ENCODE results near the gene HSPA2. TPM values are rescaled to one million over a fixed set of nuclear protein-coding genes. Genes with fewer than 3 reads are reported as not detected.
"Not testable (repeated sequence)": the region's sequence is repeated elsewhere in the genome, so short reads cannot be mapped to it uniquely, and the experiment has no call there.

Gene HSPA2
- total RNA-seq, 1 donor from 2014 or later: 11.4 TPM

- DNase-seq: no peak
- H3K4me3 ChIP-seq: no peak overlapping the region
Observed at GRCh38 chr14:64509036-64509435, 31.5 kb upstream of the HSPA2 start.

DNA sequence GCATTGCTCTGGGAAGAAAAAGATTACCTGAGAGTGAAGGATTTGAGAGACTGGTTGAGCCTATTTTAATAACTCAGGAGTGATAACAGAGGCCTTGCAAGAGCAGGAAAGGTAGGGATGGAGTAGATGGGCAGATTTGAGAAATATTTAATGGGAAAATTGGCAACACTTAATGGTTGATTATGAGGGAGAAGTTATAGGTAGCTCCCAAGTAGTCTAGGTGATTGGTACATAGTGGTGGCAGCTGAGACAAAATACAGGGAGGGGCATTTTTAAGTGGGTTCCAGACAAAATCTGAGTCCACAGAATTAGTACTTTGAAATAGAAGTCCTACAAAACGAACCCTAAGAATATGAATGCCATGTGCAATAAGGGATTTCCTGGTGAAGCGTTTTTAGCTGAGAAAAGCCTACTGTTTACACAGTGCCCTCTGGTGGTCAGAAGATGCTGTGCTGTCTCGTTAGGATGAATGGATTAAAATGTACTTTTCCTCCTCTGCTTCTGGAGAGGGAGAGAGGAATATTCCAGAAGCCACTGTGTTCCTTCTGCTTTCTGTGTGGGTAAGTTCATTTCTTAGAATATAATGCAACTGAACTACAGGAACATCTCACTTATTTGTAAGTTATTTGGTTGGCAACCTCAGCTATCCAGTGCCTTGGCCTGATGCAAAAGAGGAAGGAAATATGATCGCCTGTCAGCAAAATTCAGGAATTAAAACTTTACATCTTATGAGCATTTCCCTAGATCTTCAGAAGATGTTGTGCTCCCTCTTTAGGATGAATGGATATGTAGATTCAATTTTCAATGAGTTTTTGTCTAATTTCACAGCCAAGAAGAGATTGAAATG, 29.5 kb upstream of the HSPA2 start:
- peak; percentile 89 for TF ChIP-seq CTCF (IDR thresholded peaks at IDR 0.05)
- Histone ChIP-seq H3K27ac (no peak overlapping the region), H3K4me3 (no peak overlapping the region), H3K36me3 (no peaks in the 10 kb centered on the region), H3K9me3 (no peaks in the 10 kb centered on the region), H3K27me3 (ENCODE audit: low read depth) (no peaks in the 10 kb centered on the region), H3K4me1 (peaks cover 74% of the 10 kb centered on the region)
- DNase-seq (no peak), ATAC-seq (peak; percentile 81 to 87)
- intact Hi-C loops (cut with DNase I): no loop called here

More at GRCh38 chr14:64509036-64509435, 31.5 kb upstream of the HSPA2 start:
- ATAC-seq: no peak
- intact Hi-C loops (cut with DNase I): no loop called here
- Histone ChIP-seq H3K27ac (no peak overlapping the region), H3K9me3 (no peaks in the 10 kb centered on the region), H3K4me1 (peaks cover 69% of the 10 kb centered on the region), H3K27me3 (ENCODE audit: low read depth) (no peaks in the 10 kb centered on the region), H3K36me3 (no peaks in the 10 kb centered on the region)
- TF ChIP-seq CTCF (IDR thresholded peaks at IDR 0.05): no peak

DNA sequence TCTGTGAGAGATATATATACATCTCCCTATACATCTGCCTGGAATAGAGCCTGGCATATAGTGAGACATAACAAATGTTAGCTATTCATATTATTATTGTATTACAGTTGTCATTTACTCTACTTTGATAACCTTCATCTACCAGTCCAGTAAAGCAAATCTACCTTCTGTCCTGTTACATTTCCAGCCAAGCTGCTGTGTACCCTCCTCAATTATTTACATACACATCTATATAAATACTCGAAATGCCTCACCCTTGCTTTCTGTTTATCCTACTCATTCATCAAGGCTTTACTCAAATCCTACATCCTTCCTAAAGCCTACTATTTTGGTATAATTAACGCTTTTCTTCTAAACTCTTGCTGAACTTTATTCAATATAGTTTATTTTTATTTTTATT, 27.3 kb upstream of the HSPA2 start:
- no peak for TF ChIP-seq CTCF (IDR thresholded peaks at IDR 0.05)
- no peaks in the 10 kb centered on the region for H3K27me3 ChIP-seq (ENCODE audit: low read depth)
- H3K27ac ChIP-seq: no peak overlapping the region
- H3K36me3 ChIP-seq: no peaks in the 10 kb centered on the region
- ATAC-seq (no peak), DNase-seq (no peak)
- H3K4me3 ChIP-seq: no peak overlapping the region
- intact Hi-C loops (cut with DNase I): no loop called here
- H3K4me1 ChIP-seq: peaks cover 61% of the 10 kb centered on the region
- H3K9me3 ChIP-seq: no peaks in the 10 kb centered on the region

- ATAC-seq: peak in 1 of 2 donors; percentile 64
- Histone ChIP-seq H3K27me3 (ENCODE audit: low read depth) (no peaks in the 10 kb centered on the region), H3K4me3 (no peak overlapping the region), H3K4me1 (peaks cover 49% of the 10 kb centered on the region), H3K9me3 (no peaks in the 10 kb centered on the region), H3K36me3 (no peaks in the 10 kb centered on the region), H3K27ac (no peak overlapping the region)
- no peak for TF ChIP-seq CTCF (IDR thresholded peaks at IDR 0.05)
- DNase-seq: no peak
- intact Hi-C loops (cut with DNase I): no loop called here
Observed at GRCh38 chr14:64515053-64515452, 25.5 kb upstream of the HSPA2 start.

DNA sequence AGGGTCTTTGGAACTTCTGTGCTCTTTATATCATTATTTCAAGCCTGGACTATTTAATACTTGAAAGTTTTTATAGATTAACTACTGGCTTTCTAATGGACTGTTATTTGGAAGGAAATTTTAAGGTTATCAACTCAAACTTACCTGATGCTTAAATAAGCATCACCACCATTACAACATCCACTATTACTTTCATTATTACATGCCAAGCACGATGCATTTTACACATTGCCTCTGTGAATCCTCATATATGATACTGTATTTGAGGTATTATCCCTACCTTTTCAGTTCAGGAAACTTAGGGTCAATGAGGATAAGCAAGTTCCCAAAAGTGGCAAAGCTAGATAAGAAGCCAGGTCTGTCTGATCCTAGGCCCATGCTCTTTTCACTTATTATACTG, 23.6 kb upstream of the HSPA2 start:
- Histone ChIP-seq H3K36me3 (peaks cover 6% of the 10 kb centered on the region), H3K9me3 (no peaks in the 10 kb centered on the region), H3K27me3 (ENCODE audit: low read depth) (no peaks in the 10 kb centered on the region), H3K4me1 (peaks cover 30% of the 10 kb centered on the region), H3K27ac (no peak overlapping the region), H3K4me3 (no peak overlapping the region)
- intact Hi-C loops (cut with DNase I): no loop called here
- no peak for DNase-seq
- no peak for TF ChIP-seq CTCF (IDR thresholded peaks at IDR 0.05)
- no peak for ATAC-seq

- intact Hi-C loops (cut with DNase I); H3K9me3 ChIP-seq; H3K4me3 ChIP-seq; H3K27ac ChIP-seq; DNase-seq; ATAC-seq; H3K27me3 ChIP-seq (ENCODE audit: low read depth): not testable (repeated sequence)
- peaks cover 13% of the 10 kb centered on the region for H3K36me3 ChIP-seq
- peaks cover 26% of the 10 kb centered on the region for H3K4me1 ChIP-seq
Observed at GRCh38 chr14:64517667-64518066, 22.9 kb upstream of the HSPA2 start.
